Progenitor cell of endocrine pancreas (in vitro differentiated cells): ENCODE results near the gene LENG8. TPM values are rescaled to one million over a fixed set of nuclear protein-coding genes. Genes with fewer than 3 reads are reported as not detected.

Source experiments
- DNase-seq: peaks from one replicate; pipeline ENCODE4 v3.0.0; 2021; ENCODE audit warnings: low spot score; ENCODE audit not compliant: unreplicated experiment
- H3K27ac Mint-ChIP-seq: 2 replicates; pipeline ENCODE4 v1.8.0; 2021; ENCODE audit warnings: mild to moderate bottlenecking, moderate library complexity, mixed read lengths
- H3K27me3 Mint-ChIP-seq: 2 replicates; pipeline ENCODE4 v1.8.0; 2021; ENCODE audit warnings: mixed read lengths
- H3K36me3 Mint-ChIP-seq: 2 replicates; pipeline ENCODE4 v1.8.0; 2022; ENCODE audit warnings: mixed read lengths; ENCODE audit not compliant: insufficient read depth
- H3K4me1 Mint-ChIP-seq: 2 replicates; pipeline ENCODE4 v1.8.0; 2021; ENCODE audit warnings: low read depth, mixed read lengths
- H3K4me3 Mint-ChIP-seq: 2 replicates; pipeline ENCODE4 v1.8.0; 2021; ENCODE audit warnings: low read depth, mild to moderate bottlenecking, moderate library complexity, mixed read lengths
- H3K9me3 Mint-ChIP-seq: 2 replicates; pipeline ENCODE4 v1.8.0; 2021; ENCODE audit warnings: low read depth, mixed read lengths
- CTCF ChIP-seq: fragments of 200-600 bp; sonication (generic); IDR thresholded peaks from one replicate; pipeline ENCODE4 v1.5.0; 2021; ENCODE audit warnings: antibody characterized with exemption, mild to moderate bottlenecking; ENCODE audit not compliant: unreplicated experiment
- total RNA-seq: library from RNA; stranded (reverse); gene quantifications from 2 replicates; pipeline ENCODE4 v1.2.1, GENCODE V29; 2021

Gene LENG8
- total RNA-seq, 1 donor from 2014 or later, result 210 TPM

DNA sequence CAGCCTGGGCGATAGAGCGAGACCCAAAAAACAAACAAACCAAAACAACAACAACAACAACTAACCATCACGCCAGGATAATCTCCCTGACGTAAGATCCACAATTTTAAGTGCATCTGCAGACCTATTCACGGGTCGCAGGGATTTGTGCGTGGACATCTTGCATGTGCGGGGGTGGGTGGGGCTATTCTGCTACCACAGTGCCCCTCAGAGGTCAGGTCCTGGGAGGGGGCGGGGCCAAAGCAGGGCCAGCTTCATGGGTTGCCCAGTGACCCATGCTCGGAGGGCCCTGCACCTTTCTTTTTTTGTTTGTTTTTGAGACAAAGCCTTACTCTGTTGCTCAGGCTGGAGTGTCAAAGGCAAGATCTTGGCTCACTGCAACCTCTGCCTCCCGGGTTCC, 26.7 kb downstream of the LENG8 start:
- H3K36me3 Mint-ChIP-seq, result no peaks in the 10 kb centered on the region
- H3K9me3 Mint-ChIP-seq, result no peaks in the 10 kb centered on the region
- no peak overlapping the region for H3K4me3 Mint-ChIP-seq
- peaks cover 42% of the 10 kb centered on the region for H3K27me3 Mint-ChIP-seq
- peaks cover 3% of the 10 kb centered on the region for H3K4me1 Mint-ChIP-seq
- no peak for DNase-seq
- TF ChIP-seq CTCF, result no peak
- H3K27ac Mint-ChIP-seq, result no peak overlapping the region

GRCh38 chr19:54477650-54478049, 28.7 kb downstream of the LENG8 start:
- Mint-ChIP-seq H3K4me1 (peaks cover 2% of the 10 kb centered on the region), H3K9me3 (no peaks in the 10 kb centered on the region), H3K36me3 (no peaks in the 10 kb centered on the region), H3K4me3 (no peak overlapping the region), H3K27me3 (peaks cover 40% of the 10 kb centered on the region), H3K27ac (no peak overlapping the region)
- no peak for DNase-seq
- no peak for TF ChIP-seq CTCF

DNA sequence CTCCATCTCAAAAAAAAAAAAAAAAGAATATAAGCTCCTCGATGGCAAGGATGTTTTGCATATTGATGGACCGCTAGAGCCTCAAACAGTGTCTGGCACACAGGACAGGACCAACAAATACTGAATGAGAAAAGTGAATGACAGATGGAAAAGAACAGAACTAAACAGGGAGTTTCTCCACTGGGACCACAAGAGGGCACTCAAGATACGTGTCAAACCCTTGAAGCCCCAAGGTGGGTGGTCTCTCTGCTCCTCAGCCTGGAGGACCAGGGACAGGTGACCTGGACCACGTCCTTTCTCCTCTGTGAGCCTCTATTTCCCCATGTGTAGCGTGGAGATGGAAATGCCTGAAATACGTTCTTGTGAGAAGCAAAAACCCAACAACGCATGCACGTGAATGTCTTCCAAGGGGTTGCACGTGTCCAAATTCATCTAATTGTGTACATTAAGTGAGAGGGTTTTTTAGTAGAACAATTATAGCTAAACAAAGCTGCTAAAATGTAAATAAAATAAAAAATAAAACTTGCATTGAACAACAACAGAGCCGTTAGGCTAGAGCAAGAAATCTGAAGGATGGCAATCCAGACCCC, 29.8 kb downstream of the LENG8 start:
- Mint-ChIP-seq H3K27ac (no peak overlapping the region), H3K36me3 (no peaks in the 10 kb centered on the region), H3K4me3 (no peak overlapping the region), H3K4me1 (no peaks in the 10 kb centered on the region), H3K9me3 (no peaks in the 10 kb centered on the region), H3K27me3 (peaks cover 33% of the 10 kb centered on the region)
- no peak for DNase-seq
- peak; percentile 68 for TF ChIP-seq CTCF

DNA sequence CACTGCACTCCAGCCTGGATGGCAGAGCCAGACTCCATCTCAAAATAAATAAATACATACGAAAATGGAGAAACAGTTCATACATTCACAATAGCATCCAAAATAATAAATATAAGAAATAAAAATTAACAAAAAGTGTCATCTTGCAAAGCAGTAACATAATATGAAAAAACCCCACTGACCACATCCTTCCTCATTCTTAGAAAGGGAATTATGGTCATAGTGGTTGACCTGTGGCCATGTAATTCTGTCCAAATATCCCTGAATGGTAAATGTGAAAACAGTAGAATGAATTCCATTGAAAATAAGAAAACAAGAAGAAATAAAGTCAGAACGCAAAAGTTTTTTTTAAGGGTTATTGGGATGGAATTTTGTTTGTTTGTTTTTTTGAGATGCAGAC, 31.1 kb downstream of the LENG8 start:
- no peak overlapping the region for H3K27ac Mint-ChIP-seq

DNA sequence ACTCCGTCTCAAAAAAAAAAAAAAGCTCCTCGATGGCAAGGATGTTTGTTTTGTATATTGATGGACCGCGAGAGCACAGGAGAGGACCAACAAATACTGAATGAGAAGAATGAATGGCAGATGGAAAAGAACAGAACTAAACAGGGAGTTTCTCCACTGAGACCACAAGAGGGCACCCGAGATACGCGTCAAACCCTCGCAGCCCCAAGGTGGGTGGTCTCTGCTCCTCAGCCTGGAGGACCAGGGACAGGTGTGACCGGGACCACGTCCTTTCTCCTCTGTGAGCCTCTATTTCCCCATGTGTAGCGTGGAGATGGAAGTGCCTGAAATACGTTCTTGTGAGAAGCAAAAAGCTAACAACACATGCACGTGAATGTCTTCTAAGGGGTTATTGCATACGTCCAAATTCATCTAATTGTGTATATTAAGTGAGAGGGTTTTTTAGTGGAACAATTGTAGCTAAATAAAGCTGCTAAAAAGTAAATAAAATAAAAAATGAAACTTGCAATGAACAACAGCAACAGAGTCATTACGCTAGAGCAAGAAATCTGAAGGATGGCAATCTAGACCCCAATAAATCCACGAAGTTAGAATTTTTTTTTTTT, 32.4 kb downstream of the LENG8 start:
- no peak overlapping the region for H3K4me3 Mint-ChIP-seq
- TF ChIP-seq CTCF, result peak; percentile 80
- H3K27ac Mint-ChIP-seq, result peak overlapping the region; percentile 34
- H3K4me1 Mint-ChIP-seq, result no peaks in the 10 kb centered on the region
- peaks cover 38% of the 10 kb centered on the region for H3K27me3 Mint-ChIP-seq
- no peaks in the 10 kb centered on the region for H3K36me3 Mint-ChIP-seq
- DNase-seq, result no peak
- no peaks in the 10 kb centered on the region for H3K9me3 Mint-ChIP-seq

More for the DNA sequence above, 31.1 kb downstream of the LENG8 start:
- Mint-ChIP-seq H3K36me3 (no peaks in the 10 kb centered on the region), H3K9me3 (no peaks in the 10 kb centered on the region), H3K27me3 (peaks cover 34% of the 10 kb centered on the region), H3K4me3 (no peak overlapping the region), H3K4me1 (no peaks in the 10 kb centered on the region)
- TF ChIP-seq CTCF, result no peak
- DNase-seq, result no peak
